ENCODE results near the gene SOWAHB. TPM values are rescaled to one million over a fixed set of nuclear protein-coding genes. Genes with fewer than 3 reads are reported as not detected.

Gene SOWAHB
- total and polyA plus RNA-seq, 4 donors, result 0.28 to 4.2 (median 1.9) TPM

DNA sequence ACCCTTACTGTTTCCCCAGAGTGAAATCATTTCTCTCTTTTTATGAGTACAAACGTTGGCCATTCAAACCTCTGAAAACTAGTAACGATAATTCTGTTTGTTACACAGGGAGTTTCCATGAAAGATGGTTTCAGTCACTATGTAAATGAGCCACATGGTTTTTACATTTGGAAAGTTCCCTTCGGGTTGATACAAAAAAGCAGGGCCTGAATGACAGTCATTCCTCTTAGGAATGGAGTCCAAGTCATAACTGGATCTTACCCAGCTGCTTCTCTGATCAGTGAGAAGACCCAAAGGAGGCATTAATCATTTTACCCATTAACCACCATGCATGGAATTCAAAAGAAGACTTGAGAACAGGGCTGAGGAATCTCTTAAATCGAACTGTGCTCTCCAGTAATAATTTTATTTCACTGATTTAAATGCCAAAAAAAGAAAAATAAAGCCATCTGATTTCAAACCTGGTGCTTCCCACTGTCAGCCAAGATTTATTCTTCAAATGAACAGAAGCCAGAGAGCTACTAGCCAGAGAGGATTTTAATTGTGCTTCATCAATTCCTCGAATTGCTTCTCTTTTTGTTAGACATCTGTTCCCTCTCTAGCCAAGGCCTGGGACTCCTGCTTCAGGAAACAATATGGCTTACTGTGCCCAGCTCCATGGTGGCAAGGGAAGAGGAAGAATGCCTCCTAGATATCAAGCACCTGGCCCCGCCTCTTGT, 3.2 kb downstream of the SOWAHB start:
- H3K27me3 ChIP-seq (ENCODE audit: control insufficient read depth in 3 of 3, insufficient read depth in 3 of 3, low read length in 2 of 3), result peaks cover 0 to 40% (median 32%) of the 10 kb centered on the region in 3 donors
- ATAC-seq (ENCODE audit: insufficient read depth, low FRiP score), result no peak
- H3K9ac ChIP-seq (ENCODE audit: insufficient read depth in 1 of 2, low read length in 2 of 2), result no peak overlapping the region
- no peaks in the 10 kb centered on the region for H3K9me3 ChIP-seq (ENCODE audit: control insufficient read depth in 4 of 4, insufficient read depth in 3 of 4, low read length in 3 of 4)
- peaks cover 0 to 19% (median 3%) of the 10 kb centered on the region in 5 donors for H3K4me1 ChIP-seq (ENCODE audit: control insufficient read depth in 5 of 5, insufficient read depth in 5 of 5, low read length in 5 of 5)
- H3K27ac ChIP-seq (ENCODE audit: low read depth in 1 of 2, low read length in 1 of 2), result no peak overlapping the region
- no peak for DNase-seq
- no peak overlapping the region for H3K4me3 ChIP-seq
- 72 to 79% methylated on average over 6 of the region's 6 CpGs for WGBS, 2 donors
- TF ChIP-seq, protein P1, sequence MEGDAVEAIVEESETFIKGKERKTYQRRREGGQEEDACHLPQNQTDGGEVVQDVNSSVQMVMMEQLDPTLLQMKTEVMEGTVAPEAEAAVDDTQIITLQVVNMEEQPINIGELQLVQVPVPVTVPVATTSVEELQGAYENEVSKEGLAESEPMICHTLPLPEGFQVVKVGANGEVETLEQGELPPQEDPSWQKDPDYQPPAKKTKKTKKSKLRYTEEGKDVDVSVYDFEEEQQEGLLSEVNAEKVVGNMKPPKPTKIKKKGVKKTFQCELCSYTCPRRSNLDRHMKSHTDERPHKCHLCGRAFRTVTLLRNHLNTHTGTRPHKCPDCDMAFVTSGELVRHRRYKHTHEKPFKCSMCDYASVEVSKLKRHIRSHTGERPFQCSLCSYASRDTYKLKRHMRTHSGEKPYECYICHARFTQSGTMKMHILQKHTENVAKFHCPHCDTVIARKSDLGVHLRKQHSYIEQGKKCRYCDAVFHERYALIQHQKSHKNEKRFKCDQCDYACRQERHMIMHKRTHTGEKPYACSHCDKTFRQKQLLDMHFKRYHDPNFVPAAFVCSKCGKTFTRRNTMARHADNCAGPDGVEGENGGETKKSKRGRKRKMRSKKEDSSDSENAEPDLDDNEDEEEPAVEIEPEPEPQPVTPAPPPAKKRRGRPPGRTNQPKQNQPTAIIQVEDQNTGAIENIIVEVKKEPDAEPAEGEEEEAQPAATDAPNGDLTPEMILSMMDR (IDR thresholded peaks at IDR 0.05; ENCODE audit: control extremely low read depth, extremely low read depth), result no peak
- H3K36me3 ChIP-seq (ENCODE audit: control insufficient read depth in 4 of 4, insufficient read depth in 4 of 4, low read length in 4 of 4), result no peaks in the 10 kb centered on the region

DNA sequence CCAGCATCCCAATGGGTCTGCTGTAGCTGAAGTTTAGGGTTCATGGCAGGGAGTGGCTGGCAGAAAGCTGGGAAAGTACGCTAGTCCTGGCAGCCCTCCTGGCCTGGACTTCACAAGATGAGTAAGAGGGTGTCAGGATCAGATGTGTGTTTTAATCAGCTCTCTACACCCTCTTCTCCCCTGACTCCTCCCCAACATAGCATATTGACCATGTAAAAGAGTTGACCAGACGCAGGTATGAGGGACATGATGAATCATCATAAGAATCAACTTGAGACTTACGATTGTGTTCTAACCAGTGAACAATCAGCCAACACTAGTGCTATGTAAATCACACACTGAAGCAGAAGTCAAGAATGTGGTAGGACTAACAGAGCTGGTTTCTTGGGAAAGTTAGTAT, 5.3 kb downstream of the SOWAHB start:
- peaks cover 0 to 22% (median 14%) of the 10 kb centered on the region in 3 donors for H3K27me3 ChIP-seq (ENCODE audit: control insufficient read depth in 3 of 3, insufficient read depth in 3 of 3, low read length in 2 of 3)
- H3K9me3 ChIP-seq (ENCODE audit: control insufficient read depth in 4 of 4, insufficient read depth in 3 of 4, low read length in 3 of 4), result no peaks in the 10 kb centered on the region
- TF ChIP-seq, protein P1 (IDR thresholded peaks at IDR 0.05; ENCODE audit: control extremely low read depth, extremely low read depth), result no peak
- DNase-seq (peak in 1 of 3 donors; percentile 16), ATAC-seq (ENCODE audit: insufficient read depth, low FRiP score) (peak; percentile 46)
- peaks cover 0 to 12% (median 0%) of the 10 kb centered on the region in 5 donors for H3K4me1 ChIP-seq (ENCODE audit: control insufficient read depth in 5 of 5, insufficient read depth in 5 of 5, low read length in 5 of 5)
- no peaks in the 10 kb centered on the region for H3K36me3 ChIP-seq (ENCODE audit: control insufficient read depth in 4 of 4, insufficient read depth in 4 of 4, low read length in 4 of 4)
- H3K27ac ChIP-seq (ENCODE audit: low read depth in 1 of 2, low read length in 1 of 2), result no peak overlapping the region
- H3K9ac ChIP-seq (ENCODE audit: insufficient read depth in 1 of 2, low read length in 2 of 2), result no peak overlapping the region
- 63 to 81% methylated on average over 3 of the region's 3 CpGs for WGBS, 2 donors
- no peak overlapping the region for H3K4me3 ChIP-seq

GRCh38 chr4:76892001-76892400, 5.9 kb downstream of the SOWAHB start:
- Histone ChIP-seq H3K9me3 (ENCODE audit: control insufficient read depth in 4 of 4, insufficient read depth in 3 of 4, low read length in 3 of 4) (no peaks in the 10 kb centered on the region), H3K27me3 (ENCODE audit: control insufficient read depth in 3 of 3, insufficient read depth in 3 of 3, low read length in 2 of 3) (peaks cover 0 to 22% (median 14%) of the 10 kb centered on the region in 3 donors), H3K9ac (ENCODE audit: insufficient read depth in 1 of 2, low read length in 2 of 2) (no peak overlapping the region), H3K4me3 (no peak overlapping the region), H3K4me1 (ENCODE audit: control insufficient read depth in 5 of 5, insufficient read depth in 5 of 5, low read length in 5 of 5) (peaks cover 0 to 9% (median 0%) of the 10 kb centered on the region in 5 donors), H3K36me3 (ENCODE audit: control insufficient read depth in 4 of 4, insufficient read depth in 4 of 4, low read length in 4 of 4) (no peaks in the 10 kb centered on the region), H3K27ac (ENCODE audit: low read depth in 1 of 2, low read length in 1 of 2) (no peak overlapping the region)
- DNase-seq, result no peak
- ATAC-seq (ENCODE audit: insufficient read depth, low FRiP score), result no peak
- TF ChIP-seq, protein P1 (IDR thresholded peaks at IDR 0.05; ENCODE audit: control extremely low read depth, extremely low read depth), result no peak
- 17 to 27% methylated on average over 1 of the region's 1 CpG for WGBS, 2 donors
